Activated CD8-positive, alpha-beta memory T cell treated with anti-CD3 and anti-CD28 coated beads for 4 hours (primary cell): Measurements from ENCODE around the gene KCNH1.
A peak's percentile ranks its signal among the peaks of the same experiment; 100 is the strongest.
"Not testable (repeated sequence)": the region's sequence is repeated elsewhere in the genome, so short reads cannot be mapped to it uniquely, and the experiment has no call there.

Source experiments
- DNase-seq, 2 donors: peaks; one replicate each; pipeline ENCODE4 v3.0.0-alpha.2; 2020; ENCODE audit warnings: low read depth in 2 of 2

The KCNH1 gene

GRCh38 chr1:211007830-211008229 lies 126.1 kb downstream of the KCNH1 start:
- DNase-seq: no peak

GRCh38 chr1:210995931-210996330 lies 138.0 kb downstream of the KCNH1 start:
- not testable (repeated sequence) for DNase-seq

- DNase-seq: no peak
Observed at GRCh38 chr1:210992837-210993236, 141.1 kb downstream of the KCNH1 start.

- DNase-seq: no peak
Observed at GRCh38 chr1:210989905-210990304, 144.0 kb downstream of the KCNH1 start.

GRCh38 chr1:210981490-210981889 lies 152.5 kb downstream of the KCNH1 start:
- DNase-seq: no peak

- no peak for DNase-seq
Observed at GRCh38 chr1:210980082-210980481, 153.9 kb downstream of the KCNH1 start.

GRCh38 chr1:210978974-210979354 lies 155.0 kb downstream of the KCNH1 start:
- DNase-seq: no peak

GRCh38 chr1:210978316-210978973 lies 155.5 kb downstream of the KCNH1 start:
- DNase-seq: no peak

GRCh38 chr1:210951279-210951678 lies 182.7 kb downstream of the KCNH1 start:
- DNase-seq: no peak

GRCh38 chr1:210949940-210950546 lies 183.9 kb downstream of the KCNH1 start:
- DNase-seq: peak in 1 of 2 donors; percentile 11

- no peak for DNase-seq
Observed at GRCh38 chr1:210949489-210949888, 184.5 kb downstream of the KCNH1 start.

- no peak for DNase-seq
Observed at GRCh38 chr1:210949039-210949438, 184.9 kb downstream of the KCNH1 start.

- no peak for DNase-seq
Observed at GRCh38 chr1:210944252-210944651, 189.7 kb downstream of the KCNH1 start.

GRCh38 chr1:210942513-210942912 lies 191.4 kb downstream of the KCNH1 start:
- no peak for DNase-seq

- no peak for DNase-seq
Observed at GRCh38 chr1:210940081-210940617, 193.8 kb downstream of the KCNH1 start.

- no peak for DNase-seq
Observed at GRCh38 chr1:210938416-210938925, 195.5 kb downstream of the KCNH1 start.

- DNase-seq: no peak
Observed at GRCh38 chr1:210937846-210938245, 196.1 kb downstream of the KCNH1 start.

GRCh38 chr1:210935905-210936304 lies 198.0 kb downstream of the KCNH1 start:
- no peak for DNase-seq

GRCh38 chr1:210932104-210932503 lies 201.8 kb downstream of the KCNH1 start:
- DNase-seq: no peak

GRCh38 chr1:210922666-210923065 lies 211.3 kb downstream of the KCNH1 start:
- DNase-seq: no peak

- DNase-seq: no peak
Observed at GRCh38 chr1:210920716-210921694, 212.9 kb downstream of the KCNH1 start.

GRCh38 chr1:210920258-210920657 lies 213.7 kb downstream of the KCNH1 start:
- DNase-seq: no peak
